HG02678 (cell line): ENCODE data around the gene ALOXE3.
"Not testable (repeated sequence)": the region's sequence is repeated elsewhere in the genome, so short reads cannot be mapped to it uniquely, and the experiment has no call there.

Experiments used
- ATAC-seq: cut with Tn5 transposase; IDR thresholded peaks from one replicate; pipeline ENCODE4 v1.9.1; 2021; ENCODE audit warnings: mild to moderate bottlenecking, moderate library complexity; ENCODE audit not compliant: unreplicated experiment

The ALOXE3 gene

DNA sequence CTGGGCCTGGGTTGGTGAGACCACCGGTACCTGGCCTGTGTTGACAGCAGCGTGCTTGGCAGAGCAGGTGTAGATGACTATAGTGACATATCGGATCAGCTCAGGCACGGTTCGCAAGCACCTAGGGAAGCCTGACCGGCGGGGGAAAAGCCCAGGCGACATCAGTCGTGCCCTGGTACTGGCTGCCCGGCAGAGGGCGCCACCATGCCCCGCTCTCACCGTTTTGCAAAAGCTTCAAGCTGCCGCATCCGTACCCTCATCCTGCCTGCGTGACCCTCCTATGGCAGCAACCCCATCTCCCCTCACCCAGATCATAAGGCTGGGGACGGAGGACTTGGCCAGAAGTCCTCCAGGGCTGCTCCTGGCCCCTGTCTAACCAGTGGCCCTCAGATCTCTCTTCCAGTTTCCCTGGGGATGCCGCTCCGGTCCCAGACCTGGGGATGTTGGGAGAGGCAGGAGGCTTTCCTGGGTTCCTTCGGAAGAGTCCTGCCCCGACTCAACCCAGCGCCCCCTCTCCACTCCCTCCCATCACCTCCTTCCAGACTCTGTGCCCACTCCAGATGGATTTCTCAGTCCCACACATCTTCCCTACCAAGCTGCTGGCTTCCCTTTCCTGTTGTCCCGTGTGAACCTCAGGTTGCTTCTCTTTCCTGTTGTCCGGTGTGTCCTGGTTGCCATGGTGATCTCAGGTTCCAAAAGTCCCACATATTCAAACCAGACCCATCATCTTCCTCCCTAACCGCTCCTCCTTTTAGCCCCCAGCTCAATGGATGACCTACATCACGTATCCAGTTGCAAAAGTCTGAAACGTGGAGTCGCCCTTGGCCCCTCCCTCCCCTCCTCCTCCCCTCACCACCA, 44.5 kb downstream of the ALOXE3 start:
- ATAC-seq, result no peak

DNA sequence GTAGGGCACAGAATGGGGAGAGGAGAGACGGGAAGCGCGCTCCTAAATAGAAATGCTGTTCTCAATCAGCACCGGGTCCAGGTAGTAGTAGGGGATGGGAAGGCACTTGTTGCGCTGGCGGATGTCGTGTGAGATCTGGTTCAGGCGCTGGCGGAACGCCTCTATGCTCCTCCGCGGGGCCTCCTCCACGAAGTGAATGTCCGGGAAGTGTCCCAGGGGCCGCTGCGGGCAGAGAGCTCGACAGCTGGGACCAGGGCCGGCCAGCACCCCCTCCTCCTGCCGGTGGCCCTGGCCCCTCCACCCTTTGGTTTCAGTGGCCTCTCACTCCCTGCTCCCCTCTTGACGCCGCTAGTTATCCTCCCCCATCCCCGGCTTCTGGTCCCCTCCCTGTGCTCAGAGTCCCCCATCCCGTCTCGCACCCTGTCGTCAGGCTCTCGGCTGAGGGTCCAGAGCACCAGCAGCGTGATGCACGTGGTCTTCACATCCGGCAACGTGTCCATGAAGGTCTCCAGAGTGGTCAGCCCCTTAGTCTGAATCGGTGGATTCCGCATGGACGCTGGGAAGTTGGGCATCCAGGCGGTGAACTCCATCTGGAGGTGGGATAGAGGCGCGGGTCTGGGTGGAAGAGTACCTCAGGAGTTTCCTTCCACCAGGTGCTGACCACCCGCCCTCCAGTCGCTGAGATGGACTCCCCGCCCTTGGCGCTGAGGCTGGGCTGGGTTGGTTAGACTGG, 45.4 kb downstream of the ALOXE3 start:
- no peak for ATAC-seq

DNA sequence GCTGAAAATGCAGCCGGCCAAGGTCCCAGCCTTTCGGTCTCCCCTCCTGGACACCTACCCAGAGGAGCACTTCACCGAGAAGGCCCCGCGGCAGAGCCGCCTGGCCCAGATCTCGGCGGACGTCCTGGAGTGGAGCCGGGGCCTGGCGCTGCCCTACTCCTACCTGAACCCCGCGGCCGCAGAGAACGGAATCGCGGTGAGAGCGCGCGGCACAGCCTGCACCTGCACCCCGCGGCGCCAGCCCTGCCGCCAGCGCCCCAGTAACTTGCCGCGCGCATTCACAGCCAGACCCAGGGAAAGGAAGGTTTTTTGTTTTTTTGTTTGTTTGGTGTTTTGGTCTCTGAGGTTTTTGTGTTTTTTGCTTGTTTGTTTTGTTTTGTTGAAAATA, 46.0 kb downstream of the ALOXE3 start:
- no peak for ATAC-seq

DNA sequence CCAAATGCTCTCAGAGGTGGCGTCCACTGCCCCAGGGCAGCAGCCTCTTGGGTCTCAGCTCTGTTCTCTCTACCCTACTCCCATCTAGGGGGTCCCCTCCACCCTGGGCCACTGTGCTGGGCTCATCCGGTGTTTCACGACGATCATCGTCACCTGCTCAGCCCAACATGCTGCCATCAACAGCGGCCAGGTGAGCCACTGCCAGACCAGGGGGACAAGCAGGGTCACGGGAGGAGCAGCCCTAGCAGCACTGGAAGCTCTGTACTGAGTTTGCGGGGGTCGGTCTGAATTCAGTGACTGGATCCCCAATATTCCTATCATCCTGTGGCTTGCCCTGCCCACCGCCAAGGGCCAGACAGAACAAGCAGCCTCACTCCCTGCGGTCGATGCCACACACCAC, 46.8 kb downstream of the ALOXE3 start:
- no peak for ATAC-seq

DNA sequence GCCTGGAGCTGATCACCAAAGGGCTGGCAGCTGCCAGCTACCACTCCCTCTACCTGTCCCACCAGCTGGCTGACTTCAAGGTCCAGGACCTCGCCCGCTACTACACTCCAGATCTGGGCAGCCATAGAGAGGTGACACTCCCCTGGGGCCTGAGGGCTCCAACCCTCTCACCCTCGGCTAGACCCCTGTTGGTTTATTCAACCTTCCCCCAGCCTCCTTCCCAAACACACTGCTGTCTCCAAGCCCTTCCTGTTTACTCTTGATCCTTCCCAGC, 48.8 kb downstream of the ALOXE3 start:
- no peak for ATAC-seq

DNA sequence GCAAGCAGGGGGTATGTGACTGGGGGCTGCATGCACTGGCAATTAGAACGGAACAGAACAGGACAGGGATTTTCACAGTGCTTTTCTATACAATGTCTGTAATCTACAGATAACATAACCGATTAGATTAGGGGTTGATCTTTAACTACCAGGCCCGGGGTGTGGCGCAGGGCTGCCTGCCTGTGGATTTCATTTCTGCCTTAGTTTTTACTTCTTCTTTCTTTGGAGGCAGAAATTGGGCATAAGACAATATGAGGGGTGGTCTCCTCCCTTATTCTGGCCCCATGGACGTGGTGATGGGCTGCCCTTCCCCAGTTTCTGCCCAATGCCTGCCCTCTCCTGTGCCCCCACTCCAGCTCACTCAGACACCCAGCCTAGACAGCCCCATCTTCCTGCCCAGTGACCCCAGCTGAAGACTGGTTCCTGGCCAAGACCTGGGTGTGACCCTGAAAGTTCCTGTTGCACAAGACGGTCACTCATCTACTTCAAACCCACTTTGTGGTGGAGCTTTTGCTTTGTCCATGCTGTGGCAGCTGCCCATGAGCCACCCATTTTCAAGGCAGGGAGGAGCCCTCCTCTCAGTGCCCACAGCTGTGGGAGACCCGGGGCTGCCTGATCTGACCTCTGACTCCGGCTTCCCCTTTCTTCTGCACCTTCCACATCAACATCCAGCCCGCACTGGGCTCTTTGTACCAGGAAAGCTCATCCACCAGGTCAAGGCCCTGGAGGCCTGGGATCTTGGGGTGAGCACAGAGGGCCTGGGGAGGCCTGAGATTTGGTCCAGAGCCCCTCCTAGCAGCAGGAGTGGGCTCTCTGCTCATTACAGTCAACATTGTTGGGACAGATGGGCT, 49.4 kb downstream of the ALOXE3 start:
- ATAC-seq, result no peak

DNA sequence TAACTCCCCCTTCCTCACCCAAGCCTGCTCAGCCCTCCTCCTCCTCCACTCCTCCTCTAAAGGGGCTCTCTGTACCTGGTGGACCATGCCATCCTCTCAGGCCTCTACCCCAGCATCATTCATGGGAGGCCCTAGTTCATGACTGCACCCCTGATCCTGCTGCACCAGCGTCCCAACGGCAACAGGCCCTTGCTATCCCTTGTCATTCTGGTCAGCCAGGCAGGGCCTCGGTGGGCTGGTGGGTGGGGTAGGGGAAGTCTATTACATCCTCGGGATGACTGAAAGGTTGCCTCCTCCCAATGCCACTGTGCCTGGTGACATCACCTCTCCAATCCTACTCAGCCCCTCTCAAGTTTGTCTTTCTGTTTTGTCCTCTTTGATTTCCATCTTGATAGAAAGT, 50.5 kb downstream of the ALOXE3 start:
- no peak for ATAC-seq

DNA sequence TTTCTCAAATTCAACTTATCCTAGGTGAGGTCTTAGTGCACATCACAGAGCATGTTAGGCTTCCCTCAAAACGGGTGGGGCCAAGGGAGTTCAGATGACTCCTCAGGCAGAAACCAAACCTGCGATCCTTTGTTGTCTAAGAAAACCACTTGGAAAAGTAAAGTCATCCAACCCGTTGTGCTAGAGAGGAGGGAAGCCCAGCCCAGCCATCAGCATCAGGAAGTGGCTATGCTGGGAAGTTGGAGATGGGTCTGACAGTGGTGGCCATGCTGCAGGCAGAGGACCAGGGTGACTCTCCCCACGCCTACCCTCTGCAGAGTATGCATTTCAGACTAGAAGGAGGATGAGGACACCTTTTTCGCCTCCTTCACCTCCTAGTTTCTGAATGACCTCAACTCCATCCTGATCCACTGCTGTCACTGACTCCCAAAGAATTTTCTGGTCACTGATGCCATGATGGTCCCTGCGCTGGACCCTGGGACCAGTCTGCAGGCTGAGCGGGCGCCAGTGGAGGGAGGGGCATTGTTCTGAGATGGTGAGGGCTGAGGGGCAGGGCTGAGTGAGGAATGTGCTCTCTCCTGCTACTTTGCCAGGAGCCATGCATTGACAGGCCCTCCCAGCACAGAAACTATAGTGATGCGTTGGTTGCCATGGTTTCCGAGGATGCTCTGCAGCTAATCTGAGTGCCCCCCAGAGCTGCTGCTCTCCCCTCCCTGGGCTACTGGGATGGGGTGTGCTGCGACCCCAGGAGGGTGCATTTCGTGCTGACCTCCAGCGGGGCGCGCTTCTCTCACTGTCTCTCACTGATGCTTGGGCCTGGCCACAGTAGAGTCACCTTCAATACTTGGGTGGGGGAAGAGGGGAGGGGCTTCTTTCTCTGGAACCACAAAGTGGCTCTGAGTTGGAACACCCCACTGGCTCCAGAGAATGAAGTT, 51.2 kb downstream of the ALOXE3 start:
- no peak for ATAC-seq

DNA sequence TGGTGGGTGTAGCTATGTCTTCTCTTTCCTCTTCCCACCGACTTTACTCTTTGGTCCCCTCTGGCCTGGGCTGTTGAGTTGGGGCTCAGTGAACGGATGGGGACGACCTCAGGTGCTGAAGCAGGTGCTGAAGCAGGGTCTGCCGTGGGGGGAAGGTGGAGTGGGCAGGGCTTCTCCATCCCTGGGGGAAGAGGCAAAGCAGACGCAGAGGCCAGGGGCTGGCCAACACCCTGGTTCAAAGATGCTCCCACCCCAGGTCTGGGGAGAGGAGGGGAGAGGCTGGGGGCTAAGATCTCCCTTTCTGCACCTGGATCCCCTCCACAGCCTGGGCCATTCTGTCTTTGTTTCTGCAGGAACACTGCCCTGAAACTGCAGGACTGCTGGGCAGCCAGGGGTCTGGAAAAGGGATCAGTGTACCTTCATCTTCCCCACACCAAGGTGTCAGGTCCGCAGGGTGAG, 53.7 kb downstream of the ALOXE3 start:
- no peak for ATAC-seq

DNA sequence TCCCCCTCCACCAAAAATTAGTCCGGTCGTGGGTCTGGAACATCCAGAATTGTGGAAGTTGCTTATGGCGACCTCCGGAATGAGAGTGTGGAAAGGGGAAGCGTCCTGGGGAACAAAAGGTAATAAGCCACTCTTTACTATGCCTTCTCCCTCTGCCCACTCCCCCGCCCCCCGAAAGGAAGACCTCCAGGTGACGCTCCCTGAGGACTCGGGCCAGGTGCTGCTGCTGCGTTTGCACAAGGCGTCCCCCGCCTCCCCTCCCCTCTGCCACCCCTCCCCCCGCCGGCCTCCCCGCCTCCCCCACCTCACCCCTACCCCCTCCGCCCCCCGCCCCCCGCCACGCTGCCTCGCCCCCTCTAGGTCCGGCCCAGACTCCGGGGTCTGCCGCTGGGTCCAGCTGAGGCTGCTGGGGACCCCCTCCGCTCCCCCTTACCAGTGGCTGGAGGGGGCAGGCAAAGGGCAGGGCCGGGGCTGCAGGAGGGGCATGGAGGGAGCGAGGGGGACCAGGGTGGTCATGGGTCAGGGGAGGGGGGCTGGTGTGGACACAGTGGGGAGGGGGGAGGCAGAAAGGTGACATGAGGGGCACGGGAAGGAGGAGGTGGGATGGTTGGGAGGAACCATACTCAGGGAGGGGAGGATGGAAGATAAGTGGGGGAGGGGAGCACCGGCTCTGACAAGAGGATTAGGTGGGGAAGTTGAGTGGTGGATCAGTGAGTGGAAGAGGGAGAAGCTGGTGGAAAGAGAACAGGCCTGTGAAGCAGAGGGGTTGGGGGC, 54.4 kb downstream of the ALOXE3 start:
- no peak for ATAC-seq

DNA sequence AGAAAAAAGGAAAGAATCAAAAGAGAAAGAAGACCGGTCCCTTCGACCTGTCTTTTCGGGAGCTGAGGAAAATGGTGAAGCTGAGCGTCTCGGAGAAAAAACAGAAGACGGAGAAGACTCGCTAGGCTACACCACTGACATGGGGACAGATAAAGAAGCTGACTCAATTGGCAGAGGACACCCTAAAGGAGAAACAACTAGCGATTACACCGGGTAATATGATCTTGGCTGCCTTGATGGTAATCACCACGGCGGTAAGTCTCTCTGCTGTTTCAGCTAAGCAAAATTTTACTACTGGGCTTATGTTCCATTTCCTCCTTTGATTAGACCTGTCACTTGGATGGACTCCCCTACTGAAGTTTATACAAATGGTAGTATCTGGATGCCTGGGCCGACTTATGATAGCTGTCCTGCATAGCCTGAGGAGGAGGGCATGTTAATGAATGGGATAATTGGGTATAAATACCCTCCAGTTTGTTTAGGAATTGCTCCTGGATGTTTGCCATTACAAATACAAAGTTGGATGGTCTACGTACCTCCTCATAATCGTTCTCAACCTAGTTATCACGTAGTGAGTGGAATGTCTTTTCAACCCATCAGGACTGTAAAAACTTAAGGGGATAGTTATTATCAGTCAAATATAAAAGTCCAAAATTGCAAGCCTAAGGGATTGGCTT, 55.4 kb downstream of the ALOXE3 start:
- no peak for ATAC-seq

DNA sequence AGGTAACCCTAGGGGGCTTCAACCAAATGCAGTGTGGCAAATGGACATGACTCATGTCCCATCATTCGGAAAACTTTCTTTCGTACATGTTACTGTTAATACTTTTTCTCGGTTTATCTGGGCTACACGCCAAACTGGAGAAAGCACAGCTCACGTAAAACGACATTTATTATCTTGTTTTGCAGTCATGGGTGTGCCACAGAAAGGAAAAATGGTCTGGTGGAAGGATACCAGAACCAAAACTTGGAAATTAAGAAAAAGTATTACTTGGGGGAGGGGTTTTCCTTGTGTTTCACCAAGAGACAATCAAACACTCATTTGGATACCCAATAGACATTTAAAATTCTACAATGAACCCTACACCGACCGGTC, 55.9 kb downstream of the ALOXE3 start:
- ATAC-seq, result no peak

DNA sequence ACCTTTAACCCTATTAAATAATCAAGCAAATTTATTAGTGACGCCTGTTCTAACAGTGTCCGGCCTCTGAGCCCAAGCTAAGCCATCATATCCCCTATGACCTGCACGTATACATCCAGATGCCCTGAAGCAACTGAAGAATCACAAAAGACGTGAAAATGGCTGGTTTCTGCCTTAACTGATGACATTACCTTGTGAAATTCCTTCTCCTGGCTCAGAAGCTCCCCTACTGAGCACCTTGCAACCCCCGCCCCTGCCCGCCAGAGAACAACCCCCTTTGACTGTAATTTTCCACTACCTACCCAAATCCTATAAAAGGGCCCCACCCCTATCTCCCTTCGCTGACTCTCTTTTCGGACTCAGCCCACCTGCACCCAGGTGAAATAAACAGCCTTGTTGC, 56.5 kb downstream of the ALOXE3 start:
- not testable (repeated sequence) for ATAC-seq

DNA sequence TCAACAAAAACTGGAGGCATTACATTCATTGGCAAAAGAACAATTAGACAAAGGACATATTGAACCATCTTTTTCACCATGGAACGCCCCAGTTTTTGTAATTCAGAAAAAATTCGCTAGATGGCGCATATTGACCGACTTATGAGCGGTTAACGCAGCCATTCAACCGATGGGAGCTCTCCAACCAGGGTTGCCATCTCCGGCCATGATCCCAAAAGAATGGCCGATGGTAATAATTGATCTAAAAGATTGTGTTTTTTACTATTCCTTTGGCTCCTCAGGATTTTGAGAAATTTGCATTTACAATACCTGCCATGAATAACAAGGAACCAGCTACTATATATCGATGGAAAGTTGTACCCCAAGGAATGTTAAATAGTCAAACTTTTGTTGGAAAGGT, 58.0 kb downstream of the ALOXE3 start:
- ATAC-seq, result no peak

DNA sequence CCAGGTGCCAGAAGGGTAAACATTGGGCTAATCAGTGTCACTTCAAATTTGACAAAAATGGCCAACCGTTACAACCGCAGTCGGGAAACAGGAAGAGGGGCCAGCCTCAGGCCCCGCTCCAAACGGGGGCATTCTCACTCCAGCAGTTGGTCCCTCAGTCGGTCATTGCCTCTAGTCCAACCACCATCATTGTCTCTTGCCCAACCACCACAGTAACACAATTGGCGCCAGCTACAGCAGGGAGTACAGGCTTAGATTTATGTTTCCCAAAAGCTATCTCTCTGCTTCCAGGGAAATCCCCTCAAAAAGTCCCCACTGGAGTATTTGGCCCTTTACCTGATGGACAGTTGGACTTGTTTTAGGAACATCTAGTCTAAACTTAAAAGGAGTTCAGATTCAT, 59.2 kb downstream of the ALOXE3 start:
- ATAC-seq, result no peak

DNA sequence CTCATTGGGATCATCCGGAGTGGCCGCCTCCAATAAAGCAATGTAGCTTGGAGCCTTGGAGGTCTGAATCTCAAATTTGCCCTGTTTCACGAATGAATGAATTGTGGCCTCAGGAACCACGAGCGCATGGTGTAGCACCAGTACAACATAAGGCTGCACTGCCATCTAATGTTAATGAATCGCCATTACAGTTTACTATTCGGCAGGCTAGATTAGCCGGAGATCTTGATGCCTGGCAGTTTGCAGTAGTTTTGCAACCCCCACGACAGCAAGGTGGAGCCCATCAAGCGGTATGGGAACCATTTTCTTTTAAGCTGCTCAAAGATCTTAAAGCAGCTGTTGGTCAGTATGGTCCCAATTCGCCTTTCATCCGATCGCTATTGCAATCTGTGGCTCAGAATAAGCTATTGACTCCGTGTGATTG, 60.6 kb downstream of the ALOXE3 start:
- no peak for ATAC-seq

DNA sequence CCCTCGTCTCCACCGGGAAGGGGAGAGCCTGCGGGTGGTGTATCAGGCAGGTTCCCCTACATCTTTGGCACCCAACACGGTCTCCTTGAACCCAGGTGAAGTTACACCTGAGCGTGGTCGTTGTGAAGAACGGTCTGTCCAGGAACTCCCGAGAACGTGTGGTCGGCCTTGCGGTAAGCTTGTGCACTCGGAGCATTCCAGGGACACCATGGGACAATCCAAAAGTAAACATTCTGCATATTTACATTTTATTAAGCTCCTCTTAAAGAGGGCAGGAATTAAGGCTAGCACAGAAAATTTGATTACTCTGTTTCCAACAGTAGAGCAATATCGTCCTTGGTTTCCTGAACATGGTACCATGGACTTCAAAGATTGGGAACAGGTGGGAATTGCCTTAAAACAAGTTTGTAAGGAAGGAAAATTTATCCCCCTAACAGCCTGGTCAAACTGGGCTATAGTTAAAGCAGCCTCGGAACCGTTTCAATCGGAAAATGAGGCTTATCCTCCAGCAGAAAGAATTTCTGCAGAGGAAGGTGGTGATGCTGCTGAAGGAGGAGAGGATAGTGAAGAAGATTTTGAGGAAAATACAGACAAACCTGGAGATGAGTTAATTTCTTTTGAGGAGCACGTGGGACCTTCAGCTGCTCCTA, 61.2 kb downstream of the ALOXE3 start:
- ATAC-seq, result no peak

DNA sequence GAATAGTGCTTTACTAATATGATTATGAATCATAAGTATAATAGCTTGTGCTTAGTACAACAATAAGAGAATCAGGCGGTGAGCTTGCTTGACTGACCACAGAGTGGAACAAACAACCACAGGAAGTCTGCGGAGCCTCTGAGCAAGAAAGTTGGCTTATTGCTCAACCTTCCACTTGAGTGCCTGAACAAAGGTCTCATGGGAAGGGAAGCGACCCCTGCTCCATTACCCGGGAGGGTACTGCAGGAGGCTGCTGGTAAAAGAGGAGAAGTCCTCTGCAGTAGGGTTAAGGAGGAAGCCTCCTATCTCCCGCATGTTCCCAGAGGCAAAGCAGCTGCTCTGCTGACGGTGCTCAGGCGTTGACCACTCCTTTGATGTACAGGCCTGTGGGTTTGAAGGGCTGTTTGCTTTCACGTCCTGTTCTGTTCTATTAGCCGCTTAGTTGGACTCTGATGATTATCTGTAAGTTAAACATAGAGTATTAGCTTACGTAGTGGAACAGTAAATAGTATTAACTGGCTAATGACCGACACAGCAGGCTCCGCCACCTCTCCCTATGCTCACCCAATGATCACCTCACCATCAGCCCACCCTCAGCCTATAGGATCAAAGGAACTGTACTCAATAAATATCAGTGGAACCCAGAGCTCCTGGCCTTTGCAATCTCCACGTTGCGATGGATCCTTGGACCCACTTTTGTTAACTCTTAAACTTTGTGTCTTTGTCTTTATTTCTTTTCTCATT, 61.9 kb downstream of the ALOXE3 start:
- ATAC-seq, result peak; percentile 47
